Activated CD4-positive, alpha-beta T cell treated with anti-CD3 and anti-CD28 coated beads for 4 hours (primary cell): ENCODE measurements around the gene RCVRN.
"Not testable (repeated sequence)": the region's sequence is repeated elsewhere in the genome, so short reads cannot be mapped to it uniquely, and the experiment has no call there.

Source experiments
- DNase-seq, 2 donors: peaks; one replicate each; pipeline ENCODE4 v3.0.0-alpha.2; 2020

The RCVRN gene

DNA sequence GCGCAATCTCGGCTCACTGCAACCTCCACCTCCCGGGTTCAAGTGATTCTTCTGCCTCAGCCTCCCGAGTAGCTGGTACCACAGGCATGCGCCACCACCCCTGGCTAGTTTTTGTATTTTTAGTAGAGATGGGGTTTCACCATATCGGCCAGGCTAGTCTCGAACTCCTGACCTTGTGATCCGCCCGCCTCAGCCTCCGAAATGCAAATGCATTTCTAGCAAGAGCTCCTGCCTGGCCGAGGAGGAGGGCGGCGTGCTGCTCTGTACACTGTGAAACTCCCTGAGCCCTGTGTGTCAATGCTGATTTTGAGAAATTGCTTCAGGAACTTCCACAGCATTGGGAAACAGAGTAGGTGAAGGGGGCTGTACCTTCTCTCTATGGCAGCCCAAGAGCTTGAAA is 16.1 kb upstream of the RCVRN start:
- DNase-seq = not testable (repeated sequence)

DNA sequence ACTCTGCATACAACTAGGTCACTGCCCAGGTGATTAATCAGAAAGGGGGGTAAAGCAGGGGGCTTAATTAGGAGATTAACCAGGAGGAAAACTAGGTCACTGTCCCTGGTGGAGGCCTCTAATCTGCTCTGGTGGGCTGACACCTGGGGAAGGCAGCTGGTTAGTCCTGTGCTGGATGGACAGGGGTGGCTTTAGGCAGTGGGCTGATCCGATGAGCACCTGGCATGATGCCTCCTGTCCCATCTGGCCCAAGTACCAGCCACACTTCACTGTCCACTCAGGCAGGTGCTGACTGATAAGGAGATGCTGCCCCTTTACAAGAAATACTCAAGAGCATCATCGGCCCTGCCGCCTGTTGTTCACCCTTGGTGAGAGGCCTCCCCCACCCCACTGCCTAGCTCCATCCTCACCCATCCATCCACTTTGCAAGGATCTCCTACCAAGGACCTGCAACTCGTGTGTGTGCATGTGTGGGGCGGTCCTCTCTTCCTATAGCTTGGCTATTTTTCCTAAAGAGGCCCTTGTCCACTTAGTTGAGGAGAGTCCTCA is 13.8 kb upstream of the RCVRN start:
- no peak for DNase-seq

DNA sequence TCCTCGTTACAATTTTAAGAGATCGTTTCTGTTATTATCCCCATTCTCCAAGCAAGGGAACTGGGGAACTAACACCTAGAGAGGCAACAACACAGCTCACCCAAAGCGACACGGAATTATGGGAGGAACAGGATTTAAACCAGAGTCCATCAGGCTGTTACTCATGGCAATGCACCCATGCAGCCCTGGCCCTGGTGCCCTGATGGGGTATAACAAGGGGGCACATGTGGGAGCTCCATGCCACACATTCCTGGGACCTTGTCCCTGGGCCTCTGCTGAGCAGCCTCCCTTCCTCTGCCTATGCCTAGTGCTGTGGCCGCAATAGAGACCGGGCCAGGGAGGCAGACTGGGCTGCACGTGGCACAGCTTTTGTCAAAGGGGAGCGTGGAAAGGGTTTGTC is 13.3 kb upstream of the RCVRN start:
- DNase-seq = no peak

- DNase-seq = no peak
Measured at GRCh38 chr17:9917801-9918200, 12.7 kb upstream of the RCVRN start.

DNA sequence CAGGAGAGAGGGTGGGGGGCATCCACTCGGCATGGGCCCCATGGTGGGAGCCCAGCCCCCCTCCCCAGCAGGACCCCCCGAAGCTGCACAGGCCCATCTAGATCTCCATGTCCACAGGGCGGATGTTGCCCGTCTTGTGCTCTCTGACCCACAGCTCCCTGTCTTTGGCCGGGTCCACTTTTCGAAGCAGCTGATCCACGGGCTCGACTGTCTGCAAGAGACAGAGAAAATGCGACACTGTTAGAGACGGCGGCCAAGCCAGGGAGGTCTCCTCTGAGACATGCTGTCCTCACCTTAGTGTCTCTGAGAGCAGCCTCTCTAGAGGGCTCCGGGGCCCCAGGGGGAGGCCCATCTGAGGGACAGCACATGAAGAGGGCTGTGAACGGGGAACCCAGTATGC is 12.1 kb upstream of the RCVRN start:
- no peak for DNase-seq

- DNase-seq = no peak
Measured at GRCh38 chr17:9916108-9916507, 11.0 kb upstream of the RCVRN start.

DNA sequence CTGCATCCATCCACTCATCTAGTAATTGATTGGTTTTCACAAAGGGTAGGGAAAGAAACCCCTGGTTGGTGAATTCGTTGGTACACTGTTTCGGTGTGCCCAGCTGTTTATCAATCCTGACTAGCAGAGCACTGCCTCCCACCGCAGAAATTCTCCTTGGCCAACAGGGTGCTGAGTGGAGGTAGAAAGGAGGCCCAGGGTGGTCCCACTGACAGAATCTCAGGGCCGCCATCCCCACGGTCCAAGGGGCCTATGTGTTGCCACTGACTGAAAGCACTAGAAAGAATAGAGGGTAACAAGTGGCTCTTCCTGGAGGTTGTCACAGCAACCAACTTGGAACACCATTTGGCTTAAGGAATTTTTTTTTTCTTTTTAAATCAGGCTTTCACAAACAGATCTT is 8.4 kb upstream of the RCVRN start:
- no peak for DNase-seq

DNA sequence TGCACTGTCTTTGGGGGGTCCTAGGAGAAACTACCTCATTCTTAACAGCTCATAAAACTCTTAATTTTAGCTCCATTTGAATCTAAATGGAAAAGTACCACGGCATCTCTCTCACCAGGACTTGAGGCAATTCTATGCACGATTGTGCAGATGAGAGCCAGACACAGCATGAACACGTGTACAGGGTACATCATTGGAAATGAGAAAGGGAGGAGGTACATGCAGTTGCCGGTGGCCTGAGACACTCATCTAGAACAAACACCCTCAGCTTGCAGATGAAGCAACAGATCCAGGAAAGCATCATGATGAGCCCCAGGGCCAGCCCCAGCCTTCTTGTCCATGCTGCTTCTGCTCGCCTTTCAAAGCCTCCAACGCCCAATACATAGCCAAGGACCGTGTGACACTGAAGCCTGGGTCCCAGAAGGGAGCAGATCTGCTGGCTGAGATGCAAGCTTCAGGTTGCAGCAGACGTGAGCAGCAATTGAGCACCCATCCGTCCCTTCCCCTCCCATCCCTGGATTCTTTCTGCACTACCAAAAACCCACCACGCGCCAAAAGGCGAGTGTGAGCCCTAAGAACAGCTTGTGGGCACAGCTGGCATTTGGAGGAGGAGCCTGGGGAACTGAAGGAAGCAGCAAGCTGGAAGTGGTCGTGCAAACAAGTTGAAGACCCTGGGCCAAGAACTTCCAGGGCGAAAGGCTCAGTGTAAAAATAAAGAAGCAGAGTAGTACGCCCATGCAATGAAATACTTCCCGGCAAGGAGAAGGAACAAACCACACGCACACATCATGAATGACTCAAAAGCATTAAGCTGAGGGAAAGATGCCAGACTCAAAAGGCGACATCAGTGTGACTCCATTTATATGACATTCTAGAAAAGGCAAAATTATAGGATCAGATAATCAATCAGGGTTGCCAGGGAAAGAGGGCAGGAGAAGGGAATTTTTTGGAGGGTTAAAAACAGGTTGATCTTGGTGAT is 7.3 kb upstream of the RCVRN start:
- no peak for DNase-seq

DNA sequence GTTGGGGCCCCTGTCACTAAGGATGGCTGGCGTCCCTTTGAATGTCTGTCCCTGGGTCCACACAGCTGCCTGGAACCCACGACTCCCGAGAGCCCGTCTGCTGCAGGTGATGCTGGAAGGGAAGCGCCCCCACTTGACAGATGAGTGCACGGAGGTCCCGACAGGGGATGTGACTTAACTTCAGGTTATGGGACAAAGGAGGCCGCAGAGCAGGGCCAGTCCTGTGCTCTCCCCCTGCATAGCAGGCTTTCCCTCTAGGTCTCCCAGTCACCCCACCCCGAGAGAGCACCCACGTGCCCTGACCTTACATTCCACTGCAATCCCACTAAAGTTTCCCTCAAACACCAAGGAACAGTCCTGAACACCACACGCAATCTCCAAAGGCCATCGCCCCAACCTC is 6.0 kb upstream of the RCVRN start:
- DNase-seq = no peak

DNA sequence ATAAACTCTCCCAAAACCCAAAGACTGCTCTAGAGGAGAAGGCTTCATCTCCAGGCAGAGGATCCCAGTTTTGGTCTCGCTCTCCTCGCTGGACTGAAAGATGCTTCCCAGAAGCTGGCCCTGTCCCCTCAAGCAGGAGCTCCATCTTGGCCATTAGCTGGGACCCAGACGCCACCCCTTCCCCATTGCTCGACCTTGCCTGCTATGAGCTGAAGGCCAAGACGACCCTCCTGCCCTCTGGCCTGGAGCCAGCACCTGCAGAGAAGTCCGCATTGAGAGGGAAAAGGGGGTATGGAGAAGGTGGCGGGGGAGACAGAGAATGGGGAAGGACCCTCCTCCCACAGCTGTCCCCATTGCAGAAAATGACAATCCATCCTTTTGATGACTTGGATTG is 3.6 kb upstream of the RCVRN start:
- no peak for DNase-seq

DNA sequence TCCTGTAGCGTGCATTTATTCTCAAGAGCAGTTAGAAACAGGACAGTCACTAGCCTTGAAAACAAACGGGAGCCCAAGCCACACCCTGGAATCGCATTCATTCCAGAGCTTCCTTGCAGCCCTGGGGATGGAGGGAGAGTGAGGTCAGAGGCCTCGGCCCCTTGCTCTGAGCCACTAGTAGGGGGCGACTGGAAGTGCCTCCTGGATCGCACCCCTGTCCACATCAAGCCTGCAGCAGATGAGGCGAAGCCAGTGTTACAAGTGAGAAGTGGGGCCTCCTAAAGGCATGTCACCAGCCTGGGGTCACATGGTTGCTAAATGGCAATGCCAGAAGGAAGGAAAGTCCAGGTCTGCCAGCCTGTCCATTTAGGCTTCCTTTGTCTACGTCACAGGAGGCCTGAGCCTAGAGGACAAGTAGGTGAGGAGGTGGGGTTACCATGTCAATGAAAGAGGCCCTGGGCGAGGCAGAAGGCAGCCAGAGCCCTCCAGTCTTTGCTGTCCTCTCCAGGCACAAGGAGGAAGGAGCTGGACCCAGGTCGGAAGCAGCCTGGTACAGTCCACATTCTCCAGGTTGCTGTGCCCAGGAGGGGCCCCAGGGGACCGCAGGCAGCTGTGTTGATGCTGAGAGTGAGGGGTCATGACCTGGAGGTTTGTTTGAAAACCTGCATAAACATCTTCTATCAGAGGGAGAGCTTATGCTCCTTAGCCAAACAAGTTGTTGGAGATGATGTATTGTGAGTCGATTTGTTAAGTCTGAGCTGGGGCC is 3.0 kb upstream of the RCVRN start:
- no peak for DNase-seq

GRCh38 chr17:9907131-9907530 is 2.1 kb upstream of the RCVRN start:
- no peak for DNase-seq

GRCh38 chr17:9906616-9907015 is 1.5 kb upstream of the RCVRN start:
- no peak for DNase-seq

DNA sequence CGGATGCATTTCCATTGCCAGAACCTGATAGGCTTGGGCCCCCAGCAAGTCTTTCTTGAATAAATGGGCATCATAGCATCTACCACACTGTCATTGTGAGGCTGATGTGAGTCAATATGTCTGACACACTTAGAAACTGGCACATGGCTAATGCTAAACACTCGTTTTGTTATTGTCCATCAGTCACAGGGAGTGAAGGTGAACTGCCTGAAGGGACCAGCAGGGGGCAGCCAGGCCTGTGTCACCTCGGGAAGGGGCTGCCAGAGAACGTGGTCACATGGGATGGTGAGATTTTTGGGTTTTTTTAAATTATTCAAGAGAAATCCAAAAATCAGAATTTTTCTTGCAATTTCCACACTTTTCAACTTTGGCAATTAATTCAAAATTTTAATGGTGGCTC is 831 bp upstream of the RCVRN start:
- DNase-seq = no peak

DNA sequence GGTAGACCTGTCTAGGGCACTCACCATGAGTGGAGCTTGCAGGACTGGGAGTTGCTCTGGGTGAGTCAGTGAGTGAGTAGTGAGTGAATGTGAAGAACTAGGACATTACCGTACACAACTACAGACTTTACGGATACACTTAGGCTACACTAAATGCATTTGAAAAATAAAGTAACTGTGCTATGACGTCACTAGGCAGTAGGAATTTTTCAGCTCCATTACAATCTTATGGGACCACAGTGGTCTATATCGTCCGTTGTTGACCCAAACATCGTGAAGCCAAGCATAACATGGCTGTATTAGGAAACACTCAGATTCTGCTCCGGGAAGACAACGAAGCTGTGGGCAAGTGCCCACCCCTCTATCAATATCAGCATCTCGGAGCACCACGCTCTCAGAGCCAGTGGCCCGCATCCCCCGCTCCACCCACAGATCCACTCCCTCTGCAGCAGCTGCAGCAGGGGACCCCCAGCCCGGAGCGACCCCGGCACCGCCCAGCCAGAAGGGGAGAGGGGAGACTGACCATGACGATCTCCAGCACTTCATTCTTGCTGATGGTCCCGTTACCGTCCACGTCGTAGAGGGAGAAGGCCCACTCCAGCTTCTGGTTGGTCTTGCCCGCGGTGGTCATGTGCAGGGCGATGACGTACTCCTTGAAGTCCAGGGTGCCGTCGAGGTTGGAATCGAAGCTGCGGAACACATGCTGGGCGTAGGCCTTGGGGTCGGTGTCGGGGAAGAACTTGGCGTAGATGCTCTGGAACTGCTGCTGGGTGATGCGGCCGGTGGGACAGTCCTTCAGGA is 594 bp downstream of the RCVRN start:
- no peak for DNase-seq

- DNase-seq = no peak
Measured at GRCh38 chr17:9902120-9902519, 3.0 kb downstream of the RCVRN start.

- DNase-seq = no peak
Measured at GRCh38 chr17:9900784-9901183, 4.3 kb downstream of the RCVRN start.

DNA sequence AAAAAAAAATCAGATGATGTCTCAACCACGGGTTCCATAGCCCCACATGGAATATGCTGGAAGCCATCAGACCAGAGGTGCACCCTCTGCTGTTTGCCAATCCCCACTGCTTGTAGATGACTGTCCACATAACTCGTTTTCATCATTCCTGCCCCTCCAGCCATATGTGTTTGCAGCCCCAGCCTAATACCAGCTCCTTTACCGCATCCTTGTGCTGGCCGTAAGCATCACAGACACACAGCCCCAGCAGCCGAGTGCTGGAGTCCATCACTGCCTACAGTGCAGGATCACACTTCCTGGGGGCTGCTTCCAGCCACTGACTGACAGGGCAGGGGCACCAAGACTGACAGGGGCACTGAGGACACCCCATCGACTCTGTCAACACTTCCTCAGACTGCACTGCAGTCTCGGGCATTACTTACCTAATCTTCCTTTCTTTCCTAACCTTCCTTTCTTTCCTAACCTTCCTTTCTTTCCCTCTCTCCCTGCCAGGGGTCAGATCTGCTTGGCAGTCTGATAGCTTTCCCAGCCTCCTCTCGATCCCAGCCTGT is 5.0 kb downstream of the RCVRN start:
- no peak for DNase-seq

GRCh38 chr17:9899280-9900043 is 5.6 kb downstream of the RCVRN start:
- DNase-seq = no peak

GRCh38 chr17:9898812-9899211 is 6.3 kb downstream of the RCVRN start:
- no peak for DNase-seq

- DNase-seq = no peak
Measured at GRCh38 chr17:9897372-9897968, 7.6 kb downstream of the RCVRN start.
